Skeletal muscle tissue (tissue), 4 donors: ENCODE measurements around the gene OR6M1. TPM values are rescaled to one million over a fixed set of nuclear protein-coding genes. Genes with fewer than 3 reads are reported as not detected.

Source experiments
- H3K27ac ChIP-seq: one replicate; pipeline ENCODE4 v1.7.0; 2013; ENCODE audit warnings: mild to moderate bottlenecking, low read depth, low read length, inconsistent platforms
- H3K27me3 ChIP-seq, 3 donors: one replicate each; pipeline ENCODE4 v1.7.0; 2013; ENCODE audit warnings: low read length in 3 of 3; ENCODE audit not compliant: control insufficient read depth in 3 of 3, insufficient read depth in 3 of 3
- H3K36me3 ChIP-seq, 3 donors: one replicate each; pipeline ENCODE4 v1.7.0; 2013; ENCODE audit warnings: low read length in 3 of 3; ENCODE audit not compliant: control insufficient read depth in 3 of 3, insufficient read depth in 3 of 3
- H3K4me1 ChIP-seq, 3 donors: one replicate each; pipeline ENCODE4 v1.7.0; 2013; ENCODE audit warnings: low read length in 3 of 3, mild to moderate bottlenecking in 3 of 3; ENCODE audit not compliant: control insufficient read depth in 3 of 3, insufficient read depth in 3 of 3
- H3K4me3 ChIP-seq, 3 donors: one replicate each; pipeline ENCODE4 v1.7.0; 2013; ENCODE audit warnings: low read length in 3 of 3
- H3K9ac ChIP-seq, 3 donors: one replicate each; pipeline ENCODE4 v1.7.0; 2013; ENCODE audit warnings: low read length in 3 of 3, mild to moderate bottlenecking in 3 of 3, moderate library complexity in 2 of 3, low read depth in 1 of 3
- H3K9me3 ChIP-seq, 3 donors: one replicate each; pipeline ENCODE4 v1.7.0; 2013; ENCODE audit warnings: low read length in 3 of 3; ENCODE audit not compliant: control insufficient read depth in 3 of 3
- total RNA-seq: library from RNA; depleted of rRNA; stranded (reverse); fragments of >200 nt; gene quantifications from one replicate; pipeline ENCODE4 v1.2.3, GENCODE V29; 2014
- donor health status: Osteomylitis.

OR6M1 gene
- not detected for total RNA-seq

GRCh38 chr11:123806249-123806648 is at the start of gene OR6M1:
OR6M1 (minus strand) TSS chr11:123806349; CDS start chr11:123806349, 0 bp downstream.
- H3K4me3 ChIP-seq = no peak within 1 kb of the TSS
- no peaks in the 10 kb centered on the region for H3K27me3 ChIP-seq
- H3K36me3 ChIP-seq = no peaks in the 10 kb centered on the region
- H3K4me1 ChIP-seq = no peaks in the 10 kb centered on the region
- H3K9ac ChIP-seq = no peak within 1 kb of the TSS
- no peak within 1 kb of the TSS for H3K27ac ChIP-seq
- no peaks in the 10 kb centered on the region for H3K9me3 ChIP-seq

GRCh38 chr11:123853038-123853437 is 46.9 kb upstream of the OR6M1 start:
- Histone ChIP-seq H3K4me3 (no peak overlapping the region), H3K36me3 (no peaks in the 10 kb centered on the region), H3K4me1 (no peaks in the 10 kb centered on the region), H3K9me3 (no peaks in the 10 kb centered on the region), H3K27ac (no peak overlapping the region), H3K27me3 (peaks cover 0 to 2% (median 0%) of the 10 kb centered on the region in 3 donors), H3K9ac (no peak overlapping the region)

- no peak overlapping the region for H3K9ac ChIP-seq
- H3K4me1 ChIP-seq = no peaks in the 10 kb centered on the region
- no peaks in the 10 kb centered on the region for H3K36me3 ChIP-seq
- H3K27ac ChIP-seq = no peak overlapping the region
- peaks cover 0 to 2% (median 0%) of the 10 kb centered on the region in 3 donors for H3K27me3 ChIP-seq
- no peaks in the 10 kb centered on the region for H3K9me3 ChIP-seq
- no peak overlapping the region for H3K4me3 ChIP-seq
These were observed 46.2 kb upstream of the OR6M1 start for GRCh38 chr11:123852321-123852720.

- Histone ChIP-seq H3K4me3 (no peak overlapping the region), H3K27ac (no peak overlapping the region), H3K27me3 (peaks cover 0 to 2% (median 0%) of the 10 kb centered on the region in 3 donors), H3K9ac (no peak overlapping the region), H3K4me1 (no peaks in the 10 kb centered on the region), H3K9me3 (no peaks in the 10 kb centered on the region), H3K36me3 (no peaks in the 10 kb centered on the region)
These were observed 45.0 kb upstream of the OR6M1 start for GRCh38 chr11:123851110-123851509.

GRCh38 chr11:123841174-123841573 is 35.0 kb upstream of the OR6M1 start:
- H3K9me3 ChIP-seq = no peaks in the 10 kb centered on the region
- H3K9ac ChIP-seq = no peak overlapping the region
- H3K36me3 ChIP-seq = no peaks in the 10 kb centered on the region
- no peaks in the 10 kb centered on the region for H3K27me3 ChIP-seq
- H3K4me3 ChIP-seq = no peak overlapping the region
- H3K4me1 ChIP-seq = no peaks in the 10 kb centered on the region
- H3K27ac ChIP-seq = no peak overlapping the region

- no peaks in the 10 kb centered on the region for H3K36me3 ChIP-seq
- no peak overlapping the region for H3K27ac ChIP-seq
- no peak overlapping the region for H3K9ac ChIP-seq
- H3K4me3 ChIP-seq = no peak overlapping the region
- H3K9me3 ChIP-seq = no peaks in the 10 kb centered on the region
- H3K27me3 ChIP-seq = no peaks in the 10 kb centered on the region
- H3K4me1 ChIP-seq = no peaks in the 10 kb centered on the region
These were observed 33.0 kb upstream of the OR6M1 start for GRCh38 chr11:123839131-123839530.

- Histone ChIP-seq H3K27ac (no peak overlapping the region), H3K9ac (no peak overlapping the region), H3K36me3 (no peaks in the 10 kb centered on the region), H3K4me1 (no peaks in the 10 kb centered on the region), H3K27me3 (no peaks in the 10 kb centered on the region), H3K9me3 (no peaks in the 10 kb centered on the region), H3K4me3 (no peak overlapping the region)
These were observed 32.5 kb upstream of the OR6M1 start for GRCh38 chr11:123838659-123839058.

- no peak overlapping the region for H3K27ac ChIP-seq
- H3K4me1 ChIP-seq = no peaks in the 10 kb centered on the region
- no peaks in the 10 kb centered on the region for H3K27me3 ChIP-seq
- no peaks in the 10 kb centered on the region for H3K36me3 ChIP-seq
- no peak overlapping the region for H3K4me3 ChIP-seq
- H3K9me3 ChIP-seq = no peaks in the 10 kb centered on the region
- H3K9ac ChIP-seq = no peak overlapping the region
These were observed 32.0 kb upstream of the OR6M1 start for GRCh38 chr11:123838199-123838598.

- H3K4me1 ChIP-seq = no peaks in the 10 kb centered on the region
- no peaks in the 10 kb centered on the region for H3K27me3 ChIP-seq
- H3K4me3 ChIP-seq = no peak overlapping the region
- no peak overlapping the region for H3K9ac ChIP-seq
- no peaks in the 10 kb centered on the region for H3K9me3 ChIP-seq
- H3K27ac ChIP-seq = no peak overlapping the region
- H3K36me3 ChIP-seq = no peaks in the 10 kb centered on the region
These were observed 26.9 kb upstream of the OR6M1 start for GRCh38 chr11:123833095-123833494.

GRCh38 chr11:123829745-123830144 is 23.6 kb upstream of the OR6M1 start:
- no peak overlapping the region for H3K27ac ChIP-seq
- H3K27me3 ChIP-seq = no peaks in the 10 kb centered on the region
- H3K4me1 ChIP-seq = no peaks in the 10 kb centered on the region
- H3K9me3 ChIP-seq = no peaks in the 10 kb centered on the region
- H3K36me3 ChIP-seq = no peaks in the 10 kb centered on the region
- H3K4me3 ChIP-seq = no peak overlapping the region
- H3K9ac ChIP-seq = no peak overlapping the region

- Histone ChIP-seq H3K9me3 (no peaks in the 10 kb centered on the region), H3K27ac (peak overlapping the region; percentile 76), H3K36me3 (no peaks in the 10 kb centered on the region), H3K27me3 (no peaks in the 10 kb centered on the region), H3K4me3 (no peak overlapping the region), H3K9ac (peak overlapping the region in 1 of 3 donors; percentile 19), H3K4me1 (no peaks in the 10 kb centered on the region)
These were observed 16.4 kb upstream of the OR6M1 start for GRCh38 chr11:123822599-123822998.
